NCI-H2227 (cell line): ENCODE results near the gene PNPLA1.
A peak's percentile ranks its signal among the peaks of the same experiment; 100 is the strongest.

Experiments
- DNase-seq: peaks from one replicate; lab custom pipeline; 2025; ENCODE audit not compliant: unreplicated experiment; lab: John Stamatoyannopoulos, UW

The PNPLA1 gene

GRCh38 chr6:36355819-36356218, 86.0 kb downstream of the PNPLA1 start:
- DNase-seq = peak; percentile 57

- no peak for DNase-seq
Observed at GRCh38 chr6:36357872-36358225, 88.0 kb downstream of the PNPLA1 start.
